Measurements from ENCODE around the gene THAP7. TPM values are rescaled to one million over a fixed set of nuclear protein-coding genes. Genes with fewer than 3 reads are reported as not detected.
"Not testable (repeated sequence)": the region's sequence is repeated elsewhere in the genome, so short reads cannot be mapped to it uniquely, and the experiment has no call there.

Gene THAP7
- total RNA-seq, 4 donors from 2014 or later = 38.5 to 49.0 (median 42.5) TPM

DNA sequence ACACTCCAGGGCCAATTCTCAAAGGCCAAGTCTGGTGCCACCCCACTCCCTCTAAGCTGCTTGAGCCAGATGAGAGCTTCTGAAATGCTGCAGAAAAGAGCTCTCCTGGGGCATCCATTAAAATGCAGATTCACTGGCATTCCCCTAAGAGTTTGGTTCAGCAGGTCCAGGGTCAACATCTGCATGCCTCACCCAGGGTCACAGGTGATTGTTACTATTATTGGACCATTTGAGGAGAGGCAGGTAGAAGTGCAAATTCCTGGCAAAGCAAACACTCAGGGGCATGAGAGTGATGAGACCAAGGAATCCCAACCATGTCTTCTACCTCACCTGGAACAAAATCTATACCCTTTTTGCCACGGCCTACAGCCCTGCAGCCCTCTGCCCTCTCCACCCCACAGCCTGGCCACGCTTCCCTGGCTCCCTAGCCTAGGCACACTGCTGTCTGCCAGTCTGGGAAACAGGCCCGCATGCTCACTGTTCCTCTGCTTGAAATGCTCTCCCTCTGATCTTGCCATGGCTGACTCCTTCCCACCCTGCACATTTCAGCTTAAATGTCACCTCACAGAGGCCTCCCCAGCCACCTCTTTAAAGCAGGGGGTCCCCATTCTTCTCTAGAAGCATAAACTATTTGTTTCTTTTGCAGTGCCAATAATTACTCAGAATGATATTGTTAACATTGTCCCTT, 8.7 kb upstream of the THAP7 start:
- H3K4me1 ChIP-seq = peaks cover 0 to 24% (median 18%) of the 10 kb centered on the region in 3 donors
- no peak for ATAC-seq
- H3K9me3 ChIP-seq = no peaks in the 10 kb centered on the region
- TF ChIP-seq EP300 (IDR thresholded peaks at IDR 0.05) = no peak
- no peak for TF ChIP-seq POLR2AphosphoS5 (IDR thresholded peaks at IDR 0.05)
- TF ChIP-seq POLR2A (IDR thresholded peaks at IDR 0.05) = no peak
- TF ChIP-seq, protein P1, sequence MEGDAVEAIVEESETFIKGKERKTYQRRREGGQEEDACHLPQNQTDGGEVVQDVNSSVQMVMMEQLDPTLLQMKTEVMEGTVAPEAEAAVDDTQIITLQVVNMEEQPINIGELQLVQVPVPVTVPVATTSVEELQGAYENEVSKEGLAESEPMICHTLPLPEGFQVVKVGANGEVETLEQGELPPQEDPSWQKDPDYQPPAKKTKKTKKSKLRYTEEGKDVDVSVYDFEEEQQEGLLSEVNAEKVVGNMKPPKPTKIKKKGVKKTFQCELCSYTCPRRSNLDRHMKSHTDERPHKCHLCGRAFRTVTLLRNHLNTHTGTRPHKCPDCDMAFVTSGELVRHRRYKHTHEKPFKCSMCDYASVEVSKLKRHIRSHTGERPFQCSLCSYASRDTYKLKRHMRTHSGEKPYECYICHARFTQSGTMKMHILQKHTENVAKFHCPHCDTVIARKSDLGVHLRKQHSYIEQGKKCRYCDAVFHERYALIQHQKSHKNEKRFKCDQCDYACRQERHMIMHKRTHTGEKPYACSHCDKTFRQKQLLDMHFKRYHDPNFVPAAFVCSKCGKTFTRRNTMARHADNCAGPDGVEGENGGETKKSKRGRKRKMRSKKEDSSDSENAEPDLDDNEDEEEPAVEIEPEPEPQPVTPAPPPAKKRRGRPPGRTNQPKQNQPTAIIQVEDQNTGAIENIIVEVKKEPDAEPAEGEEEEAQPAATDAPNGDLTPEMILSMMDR (IDR thresholded peaks at IDR 0.05) = no peak
- no peak overlapping the region for H3K4me3 ChIP-seq
- 94 to 100% methylated on average over 1 to 2 of the region's 3 CpGs for WGBS, 2 donors (ENCODE audit: low coverage in 1 of 2)
- H3K36me3 ChIP-seq = no peaks in the 10 kb centered on the region
- H3K27me3 ChIP-seq = no peaks in the 10 kb centered on the region
- H3K27ac ChIP-seq = no peak overlapping the region

- H3K36me3 ChIP-seq = no peaks in the 10 kb centered on the region
- no peak for TF ChIP-seq POLR2AphosphoS5 (IDR thresholded peaks at IDR 0.05)
- no peak for TF ChIP-seq POLR2A (IDR thresholded peaks at IDR 0.05)
- TF ChIP-seq EP300 (IDR thresholded peaks at IDR 0.05) = no peak
- TF ChIP-seq, protein P1 (IDR thresholded peaks at IDR 0.05) = no peak
- H3K4me1 ChIP-seq = peaks cover 0 to 16% (median 11%) of the 10 kb centered on the region in 3 donors
- H3K4me3 ChIP-seq = no peak overlapping the region
- H3K27ac ChIP-seq = no peak overlapping the region
- WGBS, 2 donors (ENCODE audit: low coverage in 1 of 2) = 21 to 44% methylated on average over 5 of the region's 10 CpGs
- no peaks in the 10 kb centered on the region for H3K9me3 ChIP-seq
- no peak for ATAC-seq
- no peaks in the 10 kb centered on the region for H3K27me3 ChIP-seq
These were observed 7.9 kb upstream of the THAP7 start for GRCh38 chr22:21009638-21010425.

GRCh38 chr22:21009208-21009607, 7.3 kb upstream of the THAP7 start:
- not testable (repeated sequence) for ATAC-seq

GRCh38 chr22:21003782-21004181, 1.9 kb upstream of the THAP7 start:
- TF ChIP-seq, protein P1 (IDR thresholded peaks at IDR 0.05) = no peak
- TF ChIP-seq EP300 (IDR thresholded peaks at IDR 0.05) = no peak
- no peak for TF ChIP-seq POLR2A (IDR thresholded peaks at IDR 0.05)
- TF ChIP-seq POLR2AphosphoS5 (IDR thresholded peaks at IDR 0.05) = no peak
- Histone ChIP-seq H3K9me3 (no peaks in the 10 kb centered on the region), H3K4me3 (no peak overlapping the region), H3K36me3 (peaks cover 0 to 17% of the 10 kb centered on the region in 2 donors), H3K27me3 (no peaks in the 10 kb centered on the region), H3K4me1 (peaks cover 0 to 42% (median 25%) of the 10 kb centered on the region in 3 donors), H3K27ac (peak overlapping the region in 3 of 4 donors; percentile 41 to 98 (median 97))
- 60 to 75% methylated on average over 1 to 4 of the region's 4 CpGs for WGBS, 2 donors (ENCODE audit: low coverage in 1 of 2)
- no peak for ATAC-seq

More at GRCh38 chr22:21009208-21009607, 7.3 kb upstream of the THAP7 start:
- H3K27me3 ChIP-seq, H3K9me3 ChIP-seq, H3K4me3 ChIP-seq, H3K4me1 ChIP-seq, H3K27ac ChIP-seq, H3K36me3 ChIP-seq: not testable (repeated sequence)
- WGBS, 2 donors (ENCODE audit: low coverage in 1 of 2) = 80% methylated on average over 11 of the region's 13 CpGs; no CpG with 5 or more reads in 1 of the 2 donors

- Histone ChIP-seq H3K36me3 (peaks cover 0 to 44% of the 10 kb centered on the region in 2 donors), H3K9me3 (no peaks in the 10 kb centered on the region), H3K27me3 (no peaks in the 10 kb centered on the region), H3K4me3 (peak overlapping the region; percentile 74 to 75), H3K27ac (peak overlapping the region; percentile 93 to 98 (median 96)), H3K4me1 (peaks cover 0 to 51% (median 25%) of the 10 kb centered on the region in 3 donors)
- TF ChIP-seq, protein P1 (IDR thresholded peaks at IDR 0.05) = peak in 2 of 4 experiments; percentile 3 to 7
- no peak for TF ChIP-seq EP300 (IDR thresholded peaks at IDR 0.05)
- no peak for TF ChIP-seq POLR2AphosphoS5 (IDR thresholded peaks at IDR 0.05)
- WGBS, 2 donors (ENCODE audit: low coverage in 1 of 2) = no CpG with 5 or more reads among the region's 26 CpGs
- ATAC-seq = no peak
These were observed 824 bp downstream of the THAP7 start for GRCh38 chr22:21000987-21001600.
